GM12878 (cell line): Measurements from ENCODE around the gene IL4I1. TPM values are rescaled to one million over a fixed set of nuclear protein-coding genes. Genes with fewer than 3 reads are reported as not detected.

ENCODE experiments used
- ASH2L ChIP-seq: fragments of 300-600, 200-600 bp; sonication (generic); IDR thresholded peaks from 2 replicates; pipeline ENCODE4 v1.6.1; 2017; ENCODE audit warnings: low read depth, mild to moderate bottlenecking, borderline replicate concordance
- BHLHE40 ChIP-seq, 2 experiments: fragments of 450-650 bp in 1 of 2; IDR thresholded peaks; 2 replicates each; pipeline ENCODE4 v1.6.1; 2011 to 2017; ENCODE audit warnings: low read depth in 2 of 2, borderline replicate concordance in 1 of 2, improper control_type of control experiment in 1 of 2, low read length in 1 of 2, mild to moderate bottlenecking in 1 of 2
- CBX5 ChIP-seq: sonication (generic); IDR thresholded peaks from 2 replicates; pipeline ENCODE4 v1.6.1; 2016; ENCODE audit warnings: low read depth, moderate library complexity, mild to moderate bottlenecking, inconsistent platforms
- CEBPB ChIP-seq, 2 experiments: fragments of 150-350 bp in 1 of 2; IDR thresholded peaks; 2 replicates each; pipeline ENCODE4 v1.6.1; 2012 to 2014; ENCODE audit warnings: low read depth in 2 of 2, low read length in 2 of 2, borderline replicate concordance in 1 of 2, inconsistent platforms in 1 of 2
- CREM ChIP-seq: IDR thresholded peaks from 2 replicates; pipeline ENCODE4 v1.6.1; 2014; ENCODE audit warnings: antibody characterized with exemption, low read depth
- HDGF ChIP-seq: fragments of 450-650 bp; IDR thresholded peaks from 2 replicates; pipeline ENCODE4 v1.6.1; 2016; ENCODE audit warnings: antibody characterized with exemption
- IKZF2 ChIP-seq, 2 experiments: fragments of 450-650 bp; IDR thresholded peaks; 2 replicates each; pipeline ENCODE4 v1.6.1; 2017; ENCODE audit warnings: mild to moderate bottlenecking in 2 of 2, moderate library complexity in 2 of 2
- KDM1A ChIP-seq: fragments of 200-600 bp; sonication (generic); IDR thresholded peaks from 2 replicates; pipeline ENCODE4 v1.6.1; 2016; ENCODE audit warnings: borderline replicate concordance
- KLF5 ChIP-seq: fragments of 450-650 bp; IDR thresholded peaks from 2 replicates; pipeline ENCODE4 v1.6.1; 2014; ENCODE audit warnings: mild to moderate bottlenecking; ENCODE audit not compliant: partially characterized antibody
- MEF2B ChIP-seq: fragments of 450-650 bp; IDR thresholded peaks from 2 replicates; pipeline ENCODE4 v1.6.1; 2018; ENCODE audit warnings: mild to moderate bottlenecking, moderate library complexity; ENCODE audit not compliant: partially characterized antibody, poor library complexity, severe bottlenecking
- MTA3 ChIP-seq: IDR thresholded peaks from 2 replicates; pipeline ENCODE4 v1.6.1; 2012; ENCODE audit warnings: low read length, inconsistent platforms, borderline replicate concordance
- MYB ChIP-seq: fragments of 150-350 bp; IDR thresholded peaks from 2 replicates; pipeline ENCODE4 v1.6.1; 2014; ENCODE audit warnings: mild to moderate bottlenecking, low read depth, low read length, borderline replicate concordance
- NR2F1 ChIP-seq: fragments of 450-650 bp; conservative IDR thresholded peaks from 2 replicates; pipeline ENCODE4 v1.6.1; 2017; ENCODE audit warnings: mild to moderate bottlenecking
- RAD51 ChIP-seq: fragments of 450-650 bp; IDR thresholded peaks from 2 replicates; pipeline ENCODE4 v1.6.1; 2016; ENCODE audit warnings: moderate library complexity, mild to moderate bottlenecking, inconsistent platforms
- SUPT20H ChIP-seq: IDR thresholded peaks from 2 replicates; pipeline ENCODE4 v1.6.1; 2011; ENCODE audit warnings: low read depth, mild to moderate bottlenecking, low read length, moderate library complexity, borderline replicate concordance; ENCODE audit not compliant: control insufficient read depth
- SUZ12 ChIP-seq: fragments of 200-600 bp; sonication (generic); IDR thresholded peaks from one replicate; pipeline ENCODE4 v1.6.1; 2018; ENCODE audit warnings: antibody characterized with exemption, mild to moderate bottlenecking; ENCODE audit not compliant: unreplicated experiment
- polyA plus RNA-seq, 11 experiments: library from polyadenylated mRNA; depleted of rRNA in 4 of 11; unstranded in 6 of 11; stranded (reverse) in 5 of 11; fragments of >200 nt; fragmentation: Nextera tagmentation in 4 of 11; fragmentation: Illumina TruSeq in 1 of 11; extraction: Ambion mirVana in 4 of 11; extraction: Trizol in 1 of 11; gene quantifications; 1 replicate in 1 of 11; 2 replicates in 10 of 11; pipeline versions ENCODE4 v1.2.1 to v1.2.3, GENCODE V29; 2011 to 2016; ENCODE audit warnings: inconsistent platforms in 2 of 11, missing spikeins in 2 of 11, low read depth in 1 of 11
- total RNA-seq, 4 experiments: library from RNA; depleted of rRNA in 3 of 4; stranded (reverse); fragments of >200 nt in 3 of 4; fragmentation: Illumina TruSeq in 1 of 4; extraction: Trizol in 1 of 4; gene quantifications; 2 replicates each; pipeline versions ENCODE4 v1.2.1 to v1.2.3, GENCODE V29; 2013 to 2021
- TF ChIP-seq, protein P1 (sequence below): IDR thresholded peaks from 2 replicates; pipeline ENCODE4 v1.6.1; 2012; ENCODE audit warnings: low read length, inconsistent platforms
- TF ChIP-seq, protein P2 (sequence below): fragments of 450-650 bp; IDR thresholded peaks from 2 replicates; pipeline ENCODE4 v1.6.1; 2014; ENCODE audit warnings: mild to moderate bottlenecking
- TF ChIP-seq, protein P3 (sequence below): fragments of 450-650 bp; formaldehyde crosslinking; IDR thresholded peaks from 2 replicates; pipeline ENCODE4 v1.4.0; 2020; ENCODE audit warnings: mild to moderate bottlenecking, moderate library complexity

IL4I1 gene
- total and polyA plus RNA-seq, 10 of the 15 experiments (the other 5 are each of a cell fraction or from before 2014, with no cell fraction given), result 0.62 to 83.8 (median 42.8) TPM

DNA sequence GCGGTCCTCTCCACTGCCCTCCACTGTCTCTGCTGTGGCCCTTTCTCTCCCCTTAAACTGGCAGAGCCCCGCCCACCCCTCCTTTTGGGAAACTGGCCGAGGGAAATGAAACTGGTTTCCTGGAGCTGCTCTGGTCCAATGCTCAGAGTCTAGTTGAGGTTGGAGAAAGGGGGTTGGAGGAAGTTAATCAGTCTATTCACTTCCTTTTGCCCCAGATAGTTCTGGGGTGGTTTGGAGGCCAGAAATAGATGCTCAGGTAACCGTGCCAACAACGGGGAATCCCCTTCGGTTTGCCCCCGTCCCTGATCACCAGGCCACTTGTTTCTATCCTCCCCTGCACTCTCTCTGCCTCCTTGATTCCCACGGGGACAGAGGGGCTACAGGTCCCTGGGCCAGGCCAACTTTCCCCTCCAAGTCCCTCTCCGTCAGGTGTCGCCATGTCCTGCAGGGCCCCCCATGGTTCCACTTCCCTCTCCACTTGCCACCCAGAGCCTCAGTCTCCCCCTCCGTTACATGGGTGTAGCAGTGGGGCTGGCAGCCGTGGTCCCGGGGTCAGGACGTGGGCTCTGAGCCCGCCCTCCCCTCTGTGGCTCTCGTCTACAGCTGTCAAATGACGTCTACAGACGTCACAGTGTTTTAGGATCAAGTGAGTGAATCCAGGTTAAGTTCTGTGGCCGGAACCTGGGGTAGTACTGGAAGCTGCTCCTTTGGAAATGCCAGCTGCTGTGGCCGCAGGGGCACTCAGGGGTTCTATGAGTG lies at the start of gene IL4I1 (continued):
- TF ChIP-seq CREM, result peak; percentile 68; the same call in 1 of the 2 replicates
- no peak for TF ChIP-seq CBX5
- TF ChIP-seq IKZF2 (IDR thresholded peaks at IDR 0.05), result peak; percentile 95 to 97
- TF ChIP-seq, protein P1, sequence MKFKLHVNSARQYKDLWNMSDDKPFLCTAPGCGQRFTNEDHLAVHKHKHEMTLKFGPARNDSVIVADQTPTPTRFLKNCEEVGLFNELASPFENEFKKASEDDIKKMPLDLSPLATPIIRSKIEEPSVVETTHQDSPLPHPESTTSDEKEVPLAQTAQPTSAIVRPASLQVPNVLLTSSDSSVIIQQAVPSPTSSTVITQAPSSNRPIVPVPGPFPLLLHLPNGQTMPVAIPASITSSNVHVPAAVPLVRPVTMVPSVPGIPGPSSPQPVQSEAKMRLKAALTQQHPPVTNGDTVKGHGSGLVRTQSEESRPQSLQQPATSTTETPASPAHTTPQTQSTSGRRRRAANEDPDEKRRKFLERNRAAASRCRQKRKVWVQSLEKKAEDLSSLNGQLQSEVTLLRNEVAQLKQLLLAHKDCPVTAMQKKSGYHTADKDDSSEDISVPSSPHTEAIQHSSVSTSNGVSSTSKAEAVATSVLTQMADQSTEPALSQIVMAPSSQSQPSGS, result no peak; the same call in 1 of the 2 replicates
- TF ChIP-seq NR2F1, result peak; percentile 95
- TF ChIP-seq BHLHE40 (IDR thresholded peaks at IDR 0.05; ENCODE audit: borderline replicate concordance in 1 of 2, low read depth in 2 of 2, low read length in 1 of 2), result peak in 1 of 2 experiments; percentile 54; a peak in 3 of 4 replicates
- no peak for TF ChIP-seq KDM1A
- TF ChIP-seq ASH2L, result no peak
- no peak for TF ChIP-seq SUPT20H
- TF ChIP-seq MTA3, result peak; percentile 96; the same call in 1 of the 2 replicates
- no peak for TF ChIP-seq MYB
- TF ChIP-seq HDGF, result peak; percentile 42
- TF ChIP-seq KLF5, result no peak
- TF ChIP-seq, protein P2, sequence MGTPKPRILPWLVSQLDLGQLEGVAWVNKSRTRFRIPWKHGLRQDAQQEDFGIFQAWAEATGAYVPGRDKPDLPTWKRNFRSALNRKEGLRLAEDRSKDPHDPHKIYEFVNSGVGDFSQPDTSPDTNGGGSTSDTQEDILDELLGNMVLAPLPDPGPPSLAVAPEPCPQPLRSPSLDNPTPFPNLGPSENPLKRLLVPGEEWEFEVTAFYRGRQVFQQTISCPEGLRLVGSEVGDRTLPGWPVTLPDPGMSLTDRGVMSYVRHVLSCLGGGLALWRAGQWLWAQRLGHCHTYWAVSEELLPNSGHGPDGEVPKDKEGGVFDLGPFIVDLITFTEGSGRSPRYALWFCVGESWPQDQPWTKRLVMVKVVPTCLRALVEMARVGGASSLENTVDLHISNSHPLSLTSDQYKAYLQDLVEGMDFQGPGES, result no peak
- no peak for TF ChIP-seq RAD51
- TF ChIP-seq, protein P3, sequence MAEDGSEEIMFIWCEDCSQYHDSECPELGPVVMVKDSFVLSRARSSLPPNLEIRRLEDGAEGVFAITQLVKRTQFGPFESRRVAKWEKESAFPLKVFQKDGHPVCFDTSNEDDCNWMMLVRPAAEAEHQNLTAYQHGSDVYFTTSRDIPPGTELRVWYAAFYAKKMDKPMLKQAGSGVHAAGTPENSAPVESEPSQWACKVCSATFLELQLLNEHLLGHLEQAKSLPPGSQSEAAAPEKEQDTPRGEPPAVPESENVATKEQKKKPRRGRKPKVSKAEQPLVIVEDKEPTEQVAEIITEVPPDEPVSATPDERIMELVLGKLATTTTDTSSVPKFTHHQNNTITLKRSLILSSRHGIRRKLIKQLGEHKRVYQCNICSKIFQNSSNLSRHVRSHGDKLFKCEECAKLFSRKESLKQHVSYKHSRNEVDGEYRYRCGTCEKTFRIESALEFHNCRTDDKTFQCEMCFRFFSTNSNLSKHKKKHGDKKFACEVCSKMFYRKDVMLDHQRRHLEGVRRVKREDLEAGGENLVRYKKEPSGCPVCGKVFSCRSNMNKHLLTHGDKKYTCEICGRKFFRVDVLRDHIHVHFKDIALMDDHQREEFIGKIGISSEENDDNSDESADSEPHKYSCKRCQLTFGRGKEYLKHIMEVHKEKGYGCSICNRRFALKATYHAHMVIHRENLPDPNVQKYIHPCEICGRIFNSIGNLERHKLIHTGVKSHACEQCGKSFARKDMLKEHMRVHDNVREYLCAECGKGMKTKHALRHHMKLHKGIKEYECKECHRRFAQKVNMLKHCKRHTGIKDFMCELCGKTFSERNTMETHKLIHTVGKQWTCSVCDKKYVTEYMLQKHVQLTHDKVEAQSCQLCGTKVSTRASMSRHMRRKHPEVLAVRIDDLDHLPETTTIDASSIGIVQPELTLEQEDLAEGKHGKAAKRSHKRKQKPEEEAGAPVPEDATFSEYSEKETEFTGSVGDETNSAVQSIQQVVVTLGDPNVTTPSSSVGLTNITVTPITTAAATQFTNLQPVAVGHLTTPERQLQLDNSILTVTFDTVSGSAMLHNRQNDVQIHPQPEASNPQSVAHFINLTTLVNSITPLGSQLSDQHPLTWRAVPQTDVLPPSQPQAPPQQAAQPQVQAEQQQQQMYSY (CRISPR knock-in tag), result no peak
- TF ChIP-seq CEBPB (IDR thresholded peaks at IDR 0.05; ENCODE audit: borderline replicate concordance in 1 of 2, low read depth in 2 of 2, low read length in 2 of 2), result no peak
- no peak for TF ChIP-seq SUZ12
- peak; percentile 96 for TF ChIP-seq MEF2B
